ENCODE data around the gene ZNF547.
"Not testable (repeated sequence)": the region's sequence is repeated elsewhere in the genome, so short reads cannot be mapped to it uniquely, and the experiment has no call there.

Gene ZNF547

DNA sequence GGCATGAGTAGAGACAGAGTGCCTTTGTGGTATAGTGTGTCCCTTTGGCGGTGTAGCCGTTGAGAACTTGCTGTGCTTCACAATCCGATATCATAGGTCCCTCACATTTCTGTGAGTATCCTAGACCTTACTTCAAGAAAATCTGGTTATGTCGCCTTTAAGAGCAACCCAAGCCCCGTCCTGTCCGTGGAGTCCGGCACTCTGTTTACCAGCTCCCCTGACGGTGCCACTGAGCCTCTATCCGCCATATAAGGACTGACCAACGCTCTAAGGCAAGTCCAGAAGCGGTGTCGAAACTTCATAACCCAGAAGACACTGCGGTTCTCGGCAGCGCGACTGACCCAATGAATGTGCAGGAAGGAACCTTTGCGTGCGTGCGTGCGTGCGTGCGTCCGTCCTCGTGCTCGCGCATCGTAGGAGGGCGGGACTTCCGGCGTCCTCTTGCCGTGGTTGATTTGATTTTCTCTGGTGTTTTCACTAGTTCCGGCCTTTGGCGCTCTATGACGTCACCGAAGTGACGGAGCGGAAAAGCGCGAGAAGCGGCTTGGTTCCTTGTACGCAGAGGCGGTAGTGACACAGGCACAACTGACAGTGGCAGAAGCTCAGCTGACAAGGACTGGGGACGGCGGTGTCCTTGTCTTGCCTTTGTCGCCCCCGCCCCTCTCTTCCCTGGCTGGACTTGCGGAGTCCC is at the start of gene ZNF547, which contains the start of gene TRAPPC2B:
TSS of gene ZNF547 (plus strand) at position 555 of the 691 bp plus-strand sequence. CDS start 5,005 bp downstream, outside the sequence.
TSS of gene TRAPPC2B (plus strand) at position 555 of the 691 bp plus-strand sequence. CDS start 1,283 bp downstream, outside the sequence.
- DNase-seq: peak; percentile 98

DNA sequence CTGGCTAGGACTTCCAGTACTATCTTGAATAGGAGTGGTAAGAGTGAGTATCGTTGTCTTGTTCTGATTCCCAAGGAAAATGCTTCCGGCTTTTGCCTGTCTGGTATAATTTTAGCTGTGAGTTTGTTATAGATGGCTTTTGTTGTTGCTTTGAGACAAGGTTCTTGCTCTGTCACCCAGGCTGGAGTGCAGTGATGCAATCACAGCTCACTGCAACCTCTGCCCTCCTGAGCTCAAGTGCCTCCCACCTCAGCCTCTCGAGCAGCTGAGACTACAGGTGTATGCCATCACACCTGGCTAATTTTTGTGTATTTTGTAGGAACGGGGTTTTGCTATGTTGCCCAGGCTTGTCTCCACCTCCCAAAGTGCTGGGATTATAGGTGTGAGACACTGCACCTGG is 49.2 kb upstream of the ZNF547 start:
- DNase-seq: no peak

DNA sequence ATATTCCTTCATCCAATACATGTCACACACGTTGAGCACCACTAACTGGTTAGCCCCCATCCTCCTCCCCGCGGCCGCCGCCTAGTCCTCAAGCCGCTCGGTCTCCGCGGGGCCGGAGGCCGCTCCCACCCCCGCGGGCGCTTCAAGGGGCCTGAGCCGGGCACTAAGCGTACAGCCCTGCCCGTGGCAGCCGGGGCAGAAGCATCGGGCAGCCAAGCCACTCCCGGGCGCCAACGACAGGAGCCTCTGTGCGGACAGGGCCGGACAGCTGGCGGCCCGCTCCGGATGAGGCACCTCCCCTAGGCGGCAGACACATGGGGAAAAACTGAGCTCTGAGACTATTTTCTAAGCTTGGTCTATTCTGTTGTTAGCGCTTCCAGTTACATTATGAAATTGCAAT is 45.8 kb upstream of the ZNF547 start:
- DNase-seq: no peak

DNA sequence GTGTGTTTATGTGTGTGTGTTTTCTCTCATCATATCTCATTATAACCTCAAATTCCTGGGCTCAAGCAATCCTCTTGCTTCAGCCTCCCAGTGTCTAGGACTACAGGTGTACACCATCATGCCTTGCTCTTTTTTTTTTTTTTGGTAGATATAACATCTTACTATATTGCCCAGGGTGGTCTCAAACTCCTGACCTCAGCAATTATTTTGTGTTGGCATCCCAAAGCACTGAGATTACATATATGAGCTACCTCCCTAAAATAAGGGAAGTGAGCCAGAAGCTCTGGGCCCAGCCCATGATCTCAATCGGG is 43.5 kb upstream of the ZNF547 start:
- DNase-seq: no peak

DNA sequence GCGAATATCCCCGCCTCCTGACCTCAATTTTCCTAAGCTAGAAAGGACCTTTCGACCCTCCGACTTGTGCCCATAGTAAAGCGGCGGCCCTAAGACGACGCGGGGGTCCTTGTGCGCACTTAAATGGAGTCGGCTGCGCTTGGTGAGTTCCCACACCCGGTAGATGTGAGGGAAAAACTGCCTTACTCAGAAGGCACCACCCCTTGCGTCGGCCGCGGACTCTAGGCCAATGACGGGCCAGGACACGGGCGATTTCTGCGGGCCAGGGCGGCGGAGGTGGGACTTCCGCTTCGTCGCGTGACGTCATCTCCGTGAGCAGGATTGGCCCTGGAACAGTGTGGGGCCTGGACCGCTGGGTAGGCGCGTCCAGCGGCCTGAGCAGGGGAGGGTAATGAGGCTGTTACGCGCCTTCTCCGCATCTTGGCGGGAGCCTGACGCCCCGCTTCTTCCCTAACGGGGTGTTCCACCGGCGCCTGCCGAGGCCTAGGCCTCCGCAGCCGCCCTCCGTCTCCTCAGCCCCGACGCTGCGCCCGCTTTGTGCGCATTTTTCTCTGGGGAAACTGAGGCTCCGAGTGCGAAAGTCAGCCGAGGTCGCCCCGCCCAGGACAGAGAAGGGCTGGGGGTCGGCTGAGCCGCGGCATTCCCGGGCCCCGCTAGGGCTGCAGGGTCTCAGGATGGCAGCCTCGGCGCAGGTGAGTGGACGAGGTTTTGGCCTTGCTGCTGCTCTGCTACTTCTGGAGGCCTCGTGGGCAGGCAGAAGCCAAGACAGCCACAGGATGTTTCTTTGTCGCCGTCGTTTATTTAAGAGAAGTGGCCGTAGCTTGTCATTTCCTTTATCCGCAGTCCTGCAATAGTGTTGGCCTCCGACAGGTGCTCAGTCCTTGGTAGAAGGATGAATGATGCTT is 42.9 kb upstream of the ZNF547 start, which contains the start of gene ZNF543:
TSS of gene ZNF543 (plus strand) at position 293 of the 905 bp plus-strand sequence. CDS start at position 675, 382 bp downstream.
- DNase-seq: peak; percentile 83

DNA sequence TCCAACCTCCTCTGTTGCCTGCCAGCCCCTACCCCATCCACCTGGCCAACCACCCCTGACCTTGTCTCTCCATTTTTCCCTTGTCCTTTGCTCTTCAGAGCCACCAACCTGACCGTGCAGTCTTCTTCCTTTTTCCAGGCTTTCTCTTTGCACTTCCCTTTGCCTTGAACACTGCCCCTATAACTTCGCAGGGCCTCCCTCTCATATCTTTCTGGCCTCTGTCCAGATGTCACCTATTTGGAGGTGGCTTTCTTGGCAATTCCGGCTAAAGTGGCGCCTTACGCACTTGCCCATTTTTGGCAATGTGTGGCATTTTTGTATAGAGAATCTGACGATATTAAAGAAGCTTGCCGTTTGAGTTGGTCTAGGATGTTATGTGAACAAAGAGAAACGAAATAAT is 42.2 kb upstream of the ZNF547 start:
- DNase-seq: no peak

DNA sequence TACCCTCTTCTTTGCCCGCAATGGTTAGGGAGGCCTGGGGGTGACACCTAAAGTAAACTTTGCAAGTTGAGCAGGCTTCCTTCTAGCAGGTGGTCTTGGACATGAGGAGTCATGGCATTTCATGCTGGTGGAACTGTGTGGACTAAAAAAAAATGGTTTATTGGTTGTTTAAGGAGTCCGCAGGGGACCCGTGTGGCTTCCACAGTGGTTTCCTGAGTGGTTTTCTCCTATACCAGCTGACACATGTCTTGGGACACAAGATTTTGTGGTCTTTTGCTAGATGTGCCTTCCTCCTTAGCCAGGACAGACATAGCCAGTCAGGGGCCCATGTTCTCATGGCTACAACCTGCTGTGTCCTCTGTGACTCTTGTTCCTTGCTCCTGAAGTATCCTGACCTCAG is 41.6 kb upstream of the ZNF547 start:
- DNase-seq: no peak

DNA sequence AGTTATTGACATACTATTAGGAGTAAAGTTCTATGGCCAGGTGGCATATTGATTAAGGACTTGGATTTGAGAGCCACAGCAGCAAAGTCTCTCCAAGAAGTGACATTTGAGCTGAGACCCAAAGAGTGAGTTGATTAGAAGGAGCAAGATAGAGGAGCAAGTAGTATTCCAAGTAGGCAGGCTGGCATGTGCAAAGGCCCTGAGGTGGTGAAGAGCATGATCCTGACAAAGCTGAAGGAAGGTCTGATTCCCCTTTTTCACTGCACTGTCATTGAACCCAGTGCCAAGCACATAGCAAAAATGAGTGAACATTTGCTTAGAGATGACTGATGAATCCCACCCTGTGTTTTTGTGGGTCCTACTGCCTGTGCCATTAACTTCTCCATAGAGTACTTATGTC is 38.4 kb upstream of the ZNF547 start:
- DNase-seq: no peak

DNA sequence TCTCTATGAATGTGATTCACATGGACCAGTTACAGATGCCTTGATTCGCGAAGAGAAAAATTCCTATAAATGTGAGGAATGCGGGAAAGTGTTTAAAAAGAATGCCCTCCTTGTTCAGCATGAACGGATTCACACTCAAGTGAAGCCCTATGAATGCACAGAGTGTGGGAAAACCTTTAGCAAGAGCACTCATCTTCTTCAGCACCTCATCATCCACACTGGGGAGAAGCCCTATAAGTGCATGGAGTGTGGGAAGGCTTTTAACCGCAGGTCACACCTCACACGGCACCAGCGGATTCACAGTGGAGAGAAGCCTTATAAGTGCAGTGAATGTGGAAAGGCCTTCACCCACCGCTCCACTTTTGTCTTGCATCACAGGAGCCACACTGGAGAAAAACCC is 35.4 kb upstream of the ZNF547 start:
- DNase-seq: no peak

DNA sequence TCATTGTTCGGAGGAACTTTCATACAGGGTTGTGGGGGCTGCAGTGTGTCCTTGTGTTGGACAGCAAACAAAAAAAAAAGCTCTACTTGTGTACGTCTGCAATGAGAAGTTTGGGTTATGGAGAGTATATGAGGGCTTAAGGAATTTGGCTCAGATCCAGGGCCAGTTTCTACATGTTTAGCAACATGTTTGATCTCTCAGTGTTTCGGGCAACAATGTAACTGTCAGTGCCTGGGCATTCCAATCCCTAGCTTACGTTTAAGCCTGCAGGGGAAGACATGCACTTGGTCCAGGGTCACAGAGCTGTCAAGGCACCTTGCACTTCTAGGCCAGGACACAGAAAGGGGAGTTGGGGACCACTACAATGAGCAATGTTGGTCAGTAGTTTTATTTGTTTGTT is 29.2 kb upstream of the ZNF547 start:
- DNase-seq: no peak

DNA sequence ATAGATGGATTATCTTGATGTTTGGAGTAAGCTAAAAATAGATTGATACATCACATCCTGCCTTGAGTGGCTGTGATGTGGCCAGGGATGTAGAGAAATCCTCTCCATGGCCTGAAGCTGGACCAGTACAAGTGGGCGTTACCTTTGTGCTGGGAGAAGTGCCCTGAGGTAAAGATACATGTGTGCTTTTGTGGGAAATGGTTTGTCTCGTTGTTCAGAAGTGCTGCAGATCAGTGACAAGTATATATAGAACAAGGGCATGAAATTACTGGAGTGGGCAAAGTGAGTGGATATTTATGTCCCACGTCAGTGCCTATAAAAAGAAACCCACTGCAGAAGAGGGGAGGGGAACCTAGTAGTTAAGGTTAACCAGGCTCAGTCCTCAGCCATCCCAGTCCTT is 24.5 kb upstream of the ZNF547 start:
- no peak for DNase-seq

DNA sequence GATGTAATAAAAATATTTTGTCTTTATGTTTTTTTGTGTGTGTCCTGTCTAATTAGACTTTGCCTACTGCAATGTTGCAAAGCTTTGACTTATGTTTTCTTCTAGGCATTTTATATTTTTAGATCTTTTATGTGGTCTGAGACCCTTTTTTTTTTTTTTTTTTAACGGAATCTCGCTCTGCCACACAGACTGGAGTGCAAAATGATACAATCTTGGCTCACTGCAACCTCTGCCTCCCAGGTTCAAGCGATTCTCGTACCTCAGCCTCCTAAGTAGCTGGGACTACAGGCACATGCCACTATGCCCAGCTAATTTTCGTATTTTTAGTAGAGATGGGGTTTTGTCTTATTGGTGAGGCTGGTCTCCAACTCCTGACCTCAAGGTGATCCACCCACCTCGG is 20.8 kb upstream of the ZNF547 start:
- no peak for DNase-seq

DNA sequence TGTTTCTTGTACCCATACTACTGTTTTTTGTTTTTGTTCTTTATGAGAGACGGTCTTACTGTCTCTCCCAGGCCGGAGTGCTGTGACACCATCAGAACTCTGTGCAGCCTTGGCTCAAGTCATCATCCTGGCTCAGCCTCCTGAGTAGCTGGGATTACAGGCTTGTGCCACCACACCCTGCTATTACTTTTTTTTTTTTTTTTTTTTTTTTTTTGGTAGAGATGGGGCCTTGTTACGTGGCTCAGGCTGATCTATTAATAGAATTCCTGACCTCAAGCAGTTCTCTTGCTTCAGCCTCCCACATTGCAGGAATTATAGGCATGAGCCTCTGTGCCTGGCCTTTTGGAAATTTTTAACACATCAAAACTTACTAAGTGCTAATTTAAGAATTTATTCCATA is 15.2 kb upstream of the ZNF547 start:
- DNase-seq: no peak

DNA sequence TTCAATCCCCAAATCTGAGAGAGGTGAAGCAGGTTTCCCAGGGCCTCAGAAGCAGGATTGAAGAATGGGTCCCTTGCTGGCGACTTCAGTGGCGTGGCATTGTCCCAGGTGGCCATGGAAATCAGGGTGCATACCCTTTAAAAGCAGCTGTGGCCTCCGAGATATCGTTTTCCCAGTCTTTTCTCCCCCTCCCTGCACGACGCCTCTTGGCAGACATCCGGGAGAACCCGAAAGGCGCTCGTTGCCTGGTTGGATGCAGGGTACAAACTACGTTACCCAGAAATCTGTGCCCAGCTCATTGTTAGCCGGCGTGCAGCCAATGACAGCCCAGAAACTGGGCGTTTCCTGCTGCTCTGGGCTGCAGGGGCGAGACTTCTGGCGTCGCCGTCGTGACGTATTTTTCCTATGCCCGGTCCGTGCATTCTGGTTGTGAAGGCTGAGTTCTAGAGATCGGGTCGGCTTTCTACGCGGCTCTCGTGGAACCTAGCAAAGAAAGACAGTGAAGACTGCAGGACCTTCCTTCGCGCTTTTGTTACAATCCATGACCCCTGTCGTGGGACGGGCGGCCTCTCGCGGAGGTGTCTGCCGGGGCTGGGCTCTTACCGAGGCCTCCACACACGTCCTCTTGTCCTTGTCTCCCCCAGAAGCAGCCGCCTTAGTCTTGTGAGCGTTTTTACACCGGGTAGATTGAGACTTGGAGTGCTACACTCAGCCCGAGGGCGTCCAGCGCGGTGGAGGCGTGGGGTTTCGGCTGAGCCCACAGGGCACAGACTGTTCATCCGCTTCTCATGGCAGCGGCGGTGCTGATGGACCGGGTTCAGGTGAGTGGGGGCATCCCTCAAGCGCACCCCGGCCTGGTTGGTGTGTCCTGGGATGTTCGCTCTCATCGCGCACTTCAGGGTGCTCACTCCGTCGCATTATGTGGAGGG is 12.2 kb upstream of the ZNF547 start, which contains the start of gene ZNF304:
TSS of gene ZNF304 (plus strand) at position 395 of the 929 bp plus-strand sequence. CDS start at position 789, 394 bp downstream.
- DNase-seq: peak; percentile 75

DNA sequence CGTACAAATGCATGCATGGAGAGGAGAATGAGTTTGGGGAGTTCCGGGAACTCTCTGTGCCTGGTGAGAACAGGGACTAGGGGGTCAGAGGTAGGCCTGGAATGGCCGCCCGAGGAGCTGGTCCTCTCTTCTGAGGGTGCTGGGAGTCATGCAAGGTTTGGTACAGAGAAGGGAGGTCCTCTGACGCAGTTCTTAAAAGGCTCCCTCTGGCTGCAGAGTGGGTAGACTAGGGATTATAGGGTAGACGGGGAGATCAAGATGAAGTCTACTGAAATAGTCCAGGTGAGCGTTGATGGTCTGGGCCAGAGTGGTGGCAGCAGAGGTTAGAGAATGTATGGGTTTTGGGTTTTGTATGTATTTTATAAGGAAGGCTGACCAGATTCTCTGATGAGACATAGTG is 11.5 kb upstream of the ZNF547 start:
- DNase-seq: no peak

DNA sequence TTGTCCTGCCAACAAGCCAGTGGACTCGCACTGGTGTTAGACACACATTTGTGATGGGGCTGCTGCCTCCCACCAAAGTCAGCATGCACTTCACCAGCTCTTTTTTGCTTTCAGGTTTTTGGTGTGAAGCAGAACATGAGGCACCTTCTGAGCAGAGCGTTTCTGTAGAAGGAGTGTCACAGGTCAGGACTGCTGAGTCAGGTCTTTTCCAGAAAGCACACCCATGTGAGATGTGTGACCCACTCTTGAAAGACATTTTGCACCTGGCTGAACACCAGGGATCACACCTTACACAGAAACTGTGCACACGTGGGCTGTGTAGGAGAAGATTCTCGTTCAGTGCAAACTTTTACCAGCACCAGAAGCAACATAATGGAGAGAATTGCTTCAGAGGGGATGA is 7.4 kb upstream of the ZNF547 start:
- DNase-seq: no peak

DNA sequence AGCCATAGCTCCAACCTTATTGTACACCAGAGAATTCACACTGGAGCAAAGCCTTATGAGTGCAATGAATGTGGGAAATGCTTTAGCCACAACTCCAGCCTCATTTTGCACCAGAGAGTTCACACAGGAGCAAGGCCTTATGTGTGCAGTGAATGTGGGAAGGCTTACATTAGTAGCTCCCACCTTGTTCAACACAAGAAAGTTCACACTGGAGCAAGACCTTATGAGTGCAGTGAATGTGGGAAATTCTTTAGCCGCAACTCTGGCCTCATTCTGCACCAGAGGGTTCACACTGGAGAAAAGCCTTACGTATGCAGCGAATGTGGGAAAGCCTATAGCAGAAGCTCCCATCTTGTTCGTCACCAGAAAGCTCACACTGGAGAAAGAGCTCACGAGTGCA is 5.9 kb upstream of the ZNF547 start:
- no peak for DNase-seq

DNA sequence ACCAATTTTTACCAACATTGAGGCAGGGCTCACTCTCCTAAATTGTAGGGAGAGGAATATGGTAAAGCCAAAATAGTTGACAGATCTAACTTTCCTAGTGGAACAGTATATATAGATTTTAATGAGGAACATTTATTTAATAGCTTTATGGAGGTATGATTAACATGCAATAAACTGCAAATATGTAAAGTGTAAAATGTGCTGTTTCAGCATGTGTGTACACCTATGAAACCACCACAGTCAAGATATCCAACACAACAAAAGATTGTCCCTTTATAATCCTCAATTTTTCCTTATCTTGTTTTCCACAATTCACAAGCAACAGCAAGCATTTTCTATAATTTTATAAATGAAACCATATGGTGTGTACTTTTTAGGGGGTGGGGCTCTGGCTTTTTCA is 4.1 kb upstream of the ZNF547 start:
- no peak for DNase-seq

DNA sequence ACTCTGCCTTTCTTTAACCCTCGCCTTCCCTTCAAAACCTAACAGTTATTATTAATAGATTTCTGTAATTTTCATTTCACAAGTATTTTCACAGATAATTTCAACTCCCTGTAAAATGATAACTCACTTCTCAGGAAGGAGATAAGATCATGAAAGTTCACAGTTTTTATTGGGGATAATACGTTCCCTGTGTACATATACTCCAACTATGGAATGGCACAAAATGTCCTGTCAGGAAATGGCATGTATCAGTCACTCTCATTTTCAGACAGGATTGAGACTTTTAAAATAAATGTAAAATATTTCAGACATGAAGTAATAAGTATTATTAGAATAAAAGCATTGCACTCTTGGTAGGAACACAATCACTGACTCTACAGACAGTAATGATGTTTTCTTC is 932 bp upstream of the ZNF547 start:
- DNase-seq: no peak

DNA sequence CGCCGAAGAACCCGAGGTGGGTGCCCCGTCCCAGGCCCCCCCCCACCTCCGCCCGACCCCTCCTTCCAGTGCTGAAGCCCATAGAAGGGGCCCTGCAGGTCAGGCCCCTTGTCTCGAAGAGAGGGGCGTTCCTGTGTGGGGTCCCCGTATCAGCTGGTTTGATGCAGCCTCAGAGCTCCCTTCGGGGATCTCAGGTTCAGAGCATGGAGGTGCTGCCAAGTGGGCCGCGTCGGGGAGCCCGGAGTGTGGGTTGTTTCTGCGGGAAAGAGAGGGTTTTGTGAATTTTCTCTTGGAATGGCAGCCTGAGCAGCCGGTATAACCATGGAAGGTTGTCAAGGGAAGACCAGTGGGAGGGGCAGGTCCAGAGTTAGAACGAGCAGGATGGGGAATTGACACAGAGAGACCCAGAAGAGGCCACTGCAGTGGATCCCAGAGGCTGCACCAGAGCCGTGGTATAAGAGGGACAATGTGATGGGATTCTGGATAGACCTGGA is 384 bp downstream of the ZNF547 start:
- DNase-seq: no peak

DNA sequence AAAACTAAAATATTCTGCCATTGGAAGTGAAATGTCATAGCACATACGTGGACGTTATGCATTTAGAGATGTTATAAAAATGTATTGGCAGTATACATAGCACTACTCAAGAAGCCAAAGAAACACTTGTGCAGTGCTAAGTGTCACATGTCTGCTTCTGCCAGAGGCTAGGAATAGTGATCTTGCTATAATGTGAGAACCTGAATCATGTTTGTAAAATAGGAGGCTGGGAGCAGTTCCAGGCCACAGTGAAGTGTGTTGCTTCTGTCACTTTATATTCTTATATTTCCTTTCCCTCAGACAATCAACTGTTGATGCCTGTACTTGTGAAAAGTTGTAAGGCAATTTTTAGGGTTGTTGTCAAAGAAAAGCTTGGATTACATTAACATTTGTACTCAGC is 3.4 kb downstream of the ZNF547 start:
- no peak for DNase-seq

DNA sequence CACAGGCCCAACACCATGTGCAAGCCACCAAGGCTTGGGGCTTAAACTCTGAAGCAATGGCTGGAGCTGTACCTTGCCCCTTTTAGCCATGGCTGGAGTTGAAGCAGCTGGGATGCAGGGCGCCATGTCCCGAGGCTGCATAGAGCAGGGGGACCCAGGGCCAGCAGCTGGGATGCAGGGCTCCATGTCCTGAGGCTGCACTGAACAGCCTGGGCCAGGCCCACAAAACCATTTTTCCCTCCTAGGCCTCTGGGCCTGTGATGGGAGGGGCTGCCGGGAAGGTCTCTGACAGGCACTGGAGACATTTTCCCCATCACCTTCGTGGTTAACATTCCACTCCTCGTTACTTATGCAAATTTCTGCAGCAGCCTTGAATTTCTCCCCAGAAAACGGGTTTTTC is 10.8 kb downstream of the ZNF547 start:
- DNase-seq: no peak

DNA sequence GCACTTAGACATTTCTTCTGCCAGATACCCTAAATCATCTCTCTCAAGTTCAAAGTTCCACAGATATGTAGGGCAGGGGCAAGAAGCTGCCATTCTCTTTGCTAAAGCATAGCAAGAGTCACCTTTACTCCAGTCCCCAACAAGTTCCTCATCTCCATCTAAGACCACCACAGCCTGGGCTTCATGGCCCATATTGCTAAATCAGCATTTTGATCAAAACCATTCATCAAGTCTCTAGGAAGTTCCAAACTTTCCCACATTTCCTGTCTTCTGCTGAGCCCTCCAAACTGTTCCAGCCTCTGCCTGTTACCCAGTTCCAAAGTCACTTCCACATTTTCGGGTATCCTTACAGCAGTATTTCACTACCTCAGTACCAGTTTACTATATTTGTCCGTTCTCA is 11.3 kb downstream of the ZNF547 start:
- DNase-seq: not testable (repeated sequence)

Data from activated CD4-positive, alpha-beta T cell treated with anti-CD3 and anti-CD28 coated beads for 1 hour (primary cell).